Activated T-cell treated with anti-CD3 and anti-CD28 coated beads, Interleukin-2, amount 50 U/mL, for 24 hours (primary cell): ENCODE data around the gene ZBTB20.
A peak's percentile ranks its signal among the peaks of the same experiment; 100 is the strongest.
"Not testable (repeated sequence)": the region's sequence is repeated elsewhere in the genome, so short reads cannot be mapped to it uniquely, and the experiment has no call there.

ENCODE experiments used
- DNase-seq: peaks from one replicate; pipeline ENCODE4 v3.0.0-alpha.2; 2020
- H3K27ac Mint-ChIP-seq: 2 replicates; pipeline ENCODE4 v1.8.0; 2020; ENCODE audit warnings: mild to moderate bottlenecking, mixed read lengths
- H3K27me3 Mint-ChIP-seq: 2 replicates; pipeline ENCODE4 v1.8.0; 2020; ENCODE audit warnings: mixed read lengths
- H3K36me3 Mint-ChIP-seq: 2 replicates; pipeline ENCODE4 v1.8.0; 2020; ENCODE audit warnings: low read depth, mixed read lengths
- H3K4me1 Mint-ChIP-seq: 2 replicates; pipeline ENCODE4 v1.8.0; 2020; ENCODE audit warnings: low read depth, mixed read lengths
- H3K4me3 Mint-ChIP-seq: 2 replicates; pipeline ENCODE4 v1.8.0; 2020; ENCODE audit warnings: mild to moderate bottlenecking, moderate library complexity, mixed read lengths
- H3K9me3 Mint-ChIP-seq: 2 replicates; pipeline ENCODE4 v1.8.0; 2020; ENCODE audit warnings: mixed read lengths

The ZBTB20 gene

DNA sequence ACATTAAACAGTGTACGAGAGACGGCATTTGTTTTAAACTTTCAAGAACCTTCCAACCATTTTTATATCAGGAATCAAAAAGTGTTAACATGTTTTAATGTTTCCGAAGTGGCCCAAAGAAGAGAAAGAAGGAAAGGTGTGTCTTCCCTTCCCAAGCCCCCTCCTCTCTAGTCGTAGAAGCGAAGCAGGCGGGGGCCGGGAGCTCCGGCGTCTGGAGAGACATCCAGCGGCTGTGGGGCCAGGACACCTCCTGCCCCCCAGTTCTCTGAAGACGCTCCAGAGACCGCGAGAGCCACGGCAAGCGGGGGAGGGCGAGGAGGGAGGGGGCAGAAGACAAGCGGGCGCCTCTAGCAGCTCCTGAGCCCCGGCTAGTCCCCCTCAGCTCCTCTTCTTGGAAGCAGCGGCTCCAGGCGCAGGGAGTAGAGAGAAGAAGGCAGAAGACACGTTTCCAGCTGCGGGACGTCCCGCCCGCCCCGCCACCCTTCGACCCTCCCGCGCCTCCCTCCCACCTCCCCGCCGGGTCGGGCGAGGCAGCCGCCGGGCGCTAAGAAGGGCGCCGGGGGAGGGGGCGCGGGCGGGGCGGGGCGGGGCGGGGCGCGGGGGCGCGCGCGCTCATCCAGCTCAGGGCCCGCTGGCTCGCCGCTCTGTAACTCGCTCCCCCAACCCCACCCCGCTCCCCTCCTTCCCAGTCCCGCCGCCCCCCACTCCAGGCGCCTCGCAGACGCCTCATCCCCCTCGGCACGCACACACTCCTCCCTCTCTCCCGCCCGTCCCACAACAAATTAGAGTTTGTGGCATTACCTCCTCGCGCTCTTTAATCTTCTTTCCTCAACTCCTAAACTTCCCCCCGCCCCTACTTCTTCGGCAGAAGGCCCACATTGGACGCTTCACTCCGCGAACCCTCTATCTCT, at the start of gene ZBTB20:
Gene ZBTB20 (minus strand): TSS at position 871 of the 911 bp plus-strand sequence.
- peaks cover 17% of the 10 kb centered on the region for H3K36me3 Mint-ChIP-seq
- H3K27me3 Mint-ChIP-seq = no peaks in the 10 kb centered on the region
- peaks cover 33% of the 10 kb centered on the region for H3K4me1 Mint-ChIP-seq
- peak within 1 kb of the TSS; percentile 98 for H3K27ac Mint-ChIP-seq
- peaks cover 4% of the 10 kb centered on the region for H3K9me3 Mint-ChIP-seq
- DNase-seq = peak; percentile 84
- peak within 1 kb of the TSS; percentile 94 for H3K4me3 Mint-ChIP-seq

- no peaks in the 10 kb centered on the region for H3K4me1 Mint-ChIP-seq
- H3K27me3 Mint-ChIP-seq = peaks cover 3% of the 10 kb centered on the region
- no peak for DNase-seq
- H3K27ac Mint-ChIP-seq = no peak overlapping the region
- H3K4me3 Mint-ChIP-seq = no peak overlapping the region
- H3K36me3 Mint-ChIP-seq = peaks cover 5% of the 10 kb centered on the region
- peaks cover 11% of the 10 kb centered on the region for H3K9me3 Mint-ChIP-seq
Measured at GRCh38 chr3:115194476-115194875, 47.4 kb upstream of the ZBTB20 start.

DNA sequence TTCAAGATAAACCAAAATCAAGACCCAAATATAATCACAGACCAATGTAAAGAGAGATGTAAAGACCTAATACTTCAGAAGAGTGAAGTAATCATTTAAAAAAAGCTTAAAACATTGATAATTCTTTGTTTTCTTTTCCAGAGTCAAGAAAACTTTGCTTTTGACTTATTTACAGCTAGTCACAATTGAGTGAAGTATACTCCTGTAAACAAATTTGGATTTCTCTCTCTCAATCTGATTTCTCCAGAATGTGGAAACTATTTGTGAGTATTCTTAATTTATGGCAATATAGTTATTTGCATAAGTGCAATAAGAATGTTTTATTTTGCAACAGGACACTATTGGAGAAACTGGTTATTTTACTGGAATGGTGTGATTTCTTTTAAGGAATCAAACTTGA, 43.7 kb upstream of the ZBTB20 start:
- no peaks in the 10 kb centered on the region for H3K27me3 Mint-ChIP-seq
- H3K4me3 Mint-ChIP-seq = no peak overlapping the region
- peaks cover 9% of the 10 kb centered on the region for H3K9me3 Mint-ChIP-seq
- H3K36me3 Mint-ChIP-seq = peaks cover 4% of the 10 kb centered on the region
- DNase-seq = no peak
- no peak overlapping the region for H3K27ac Mint-ChIP-seq
- no peaks in the 10 kb centered on the region for H3K4me1 Mint-ChIP-seq

DNA sequence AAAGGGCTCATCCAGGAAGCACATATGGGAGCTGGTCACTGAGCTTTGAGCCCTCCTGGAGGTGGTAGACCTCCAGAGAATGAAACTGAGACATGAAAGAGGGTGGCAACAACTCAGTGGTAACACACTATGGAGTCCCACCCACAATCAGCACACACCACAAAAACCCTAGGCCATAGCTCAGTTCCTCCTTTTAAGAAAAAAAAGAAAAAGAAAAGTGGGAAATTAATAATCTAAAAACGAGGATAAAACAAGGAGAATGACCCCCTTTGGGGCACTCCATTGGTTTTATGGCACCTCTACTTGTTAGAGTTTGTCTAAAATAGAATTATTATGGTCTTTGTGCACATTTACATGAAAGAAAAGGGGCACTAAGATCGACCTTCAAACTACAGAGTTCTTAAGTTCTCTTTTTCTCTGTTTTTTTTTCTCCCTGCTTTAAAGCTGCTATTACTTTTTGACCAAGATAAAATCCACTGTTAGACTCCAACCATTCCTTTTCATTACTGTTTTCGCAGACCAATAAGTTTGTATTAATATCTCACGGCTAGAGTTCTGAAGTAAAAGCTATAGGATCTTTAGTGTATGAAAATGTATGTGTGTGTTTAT, 40.2 kb upstream of the ZBTB20 start:
- peaks cover 2% of the 10 kb centered on the region for H3K27me3 Mint-ChIP-seq
- H3K27ac Mint-ChIP-seq = no peak overlapping the region
- no peaks in the 10 kb centered on the region for H3K4me1 Mint-ChIP-seq
- no peak overlapping the region for H3K4me3 Mint-ChIP-seq
- peaks cover 9% of the 10 kb centered on the region for H3K9me3 Mint-ChIP-seq
- H3K36me3 Mint-ChIP-seq = peaks cover 4% of the 10 kb centered on the region
- no peak for DNase-seq

DNA sequence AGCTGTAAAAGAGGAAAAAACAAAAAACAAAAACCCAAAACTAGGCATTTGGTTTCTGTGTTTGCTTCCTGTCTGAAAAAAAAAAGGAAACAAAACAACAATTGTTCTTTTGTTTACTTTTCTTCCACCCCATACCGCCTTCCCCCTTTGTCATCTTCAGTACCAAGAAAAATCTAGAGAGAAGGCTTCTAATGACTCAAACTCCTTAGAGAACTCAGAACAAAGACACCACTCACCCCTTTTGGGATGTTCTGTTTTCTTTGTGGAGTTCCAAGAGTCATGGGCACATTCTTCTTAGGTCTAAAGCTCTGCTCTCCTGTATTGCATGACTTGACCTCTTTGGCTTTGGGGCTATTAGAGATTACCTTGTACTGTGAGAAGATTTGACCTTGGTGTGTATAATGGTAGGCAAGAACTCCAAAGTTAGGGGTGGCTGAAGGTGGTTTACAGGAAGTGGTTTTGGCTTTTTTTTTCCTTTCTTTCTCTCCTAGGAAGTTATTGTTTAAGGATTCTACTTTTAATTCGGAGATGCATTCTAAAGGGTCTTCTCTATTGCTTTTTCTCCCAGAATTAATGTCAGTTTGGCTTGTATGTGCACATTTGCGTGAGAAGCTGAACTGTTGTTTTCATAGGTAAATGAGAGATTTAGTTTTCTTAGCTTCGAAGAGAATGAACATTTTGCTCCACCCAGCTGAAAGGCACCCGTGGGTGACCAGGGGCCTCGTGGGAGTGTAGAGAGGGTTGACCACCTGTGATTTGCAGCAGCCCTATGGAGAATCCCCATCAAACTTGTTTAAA, 39.5 kb upstream of the ZBTB20 start:
- no peak overlapping the region for H3K4me3 Mint-ChIP-seq
- H3K36me3 Mint-ChIP-seq = peaks cover 2% of the 10 kb centered on the region
- peaks cover 2% of the 10 kb centered on the region for H3K27me3 Mint-ChIP-seq
- no peaks in the 10 kb centered on the region for H3K4me1 Mint-ChIP-seq
- peaks cover 7% of the 10 kb centered on the region for H3K9me3 Mint-ChIP-seq
- DNase-seq = no peak
- no peak overlapping the region for H3K27ac Mint-ChIP-seq

- not testable (repeated sequence) for H3K9me3 Mint-ChIP-seq, DNase-seq, H3K4me1 Mint-ChIP-seq, H3K27me3 Mint-ChIP-seq, H3K27ac Mint-ChIP-seq, H3K36me3 Mint-ChIP-seq, H3K4me3 Mint-ChIP-seq
Measured at GRCh38 chr3:115184859-115185572, 37.9 kb upstream of the ZBTB20 start.

DNA sequence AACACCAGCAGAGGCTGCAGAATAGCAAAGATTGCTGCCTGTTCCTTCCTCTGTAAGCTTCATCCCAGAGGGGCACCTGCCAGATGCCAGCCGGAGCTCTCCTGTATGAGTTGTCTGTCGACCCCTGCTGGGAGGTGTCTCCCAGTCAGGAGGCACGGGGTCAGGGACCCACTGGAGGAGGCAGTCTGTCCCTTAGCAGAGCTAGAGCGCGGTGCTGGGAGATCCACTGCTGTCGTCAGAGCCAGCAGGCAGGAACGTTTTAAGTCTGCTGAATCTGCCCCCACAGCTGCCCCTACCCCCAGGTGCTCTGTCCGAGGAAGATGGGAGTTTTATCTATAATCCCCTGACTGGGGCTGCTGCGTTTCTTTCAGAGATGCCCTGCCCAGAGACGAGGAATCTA, 31.8 kb upstream of the ZBTB20 start:
- not testable (repeated sequence) for H3K9me3 Mint-ChIP-seq, H3K27ac Mint-ChIP-seq, H3K27me3 Mint-ChIP-seq, H3K4me1 Mint-ChIP-seq, H3K36me3 Mint-ChIP-seq, H3K4me3 Mint-ChIP-seq, DNase-seq

- Mint-ChIP-seq H3K4me3 (no peak overlapping the region), H3K9me3 (no peaks in the 10 kb centered on the region), H3K27me3 (no peaks in the 10 kb centered on the region), H3K4me1 (peaks cover 12% of the 10 kb centered on the region), H3K27ac (no peak overlapping the region), H3K36me3 (no peaks in the 10 kb centered on the region)
- DNase-seq = no peak
Measured at GRCh38 chr3:115169808-115170207, 22.7 kb upstream of the ZBTB20 start.

DNA sequence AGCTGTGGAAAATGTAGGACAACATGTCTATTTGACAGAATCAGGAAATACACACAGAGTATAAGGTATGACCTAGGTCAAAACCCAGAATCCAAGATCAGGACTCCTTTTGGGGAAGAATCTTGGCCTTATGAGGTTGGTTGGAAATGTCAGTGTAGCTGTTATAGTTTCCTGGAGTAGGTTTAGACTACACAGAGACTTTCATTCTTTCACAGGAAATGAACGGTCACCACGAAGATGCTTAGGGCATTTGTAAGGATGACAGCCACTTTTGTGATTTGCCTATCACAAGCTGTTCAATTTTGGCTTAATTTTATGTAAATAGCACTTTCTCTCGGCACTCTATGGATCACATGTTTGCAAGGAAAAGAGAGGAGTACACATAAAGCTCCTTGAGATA, 18.6 kb upstream of the ZBTB20 start:
- Mint-ChIP-seq H3K4me1 (peaks cover 32% of the 10 kb centered on the region), H3K36me3 (peaks cover 2% of the 10 kb centered on the region), H3K4me3 (no peak overlapping the region), H3K9me3 (peaks cover 3% of the 10 kb centered on the region), H3K27me3 (no peaks in the 10 kb centered on the region), H3K27ac (peak overlapping the region; percentile 73)
- no peak for DNase-seq

GRCh38 chr3:115165266-115165665, 18.2 kb upstream of the ZBTB20 start:
- peak overlapping the region; percentile 73 for H3K27ac Mint-ChIP-seq
- peaks cover 34% of the 10 kb centered on the region for H3K4me1 Mint-ChIP-seq
- no peaks in the 10 kb centered on the region for H3K27me3 Mint-ChIP-seq
- peaks cover 2% of the 10 kb centered on the region for H3K36me3 Mint-ChIP-seq
- DNase-seq = no peak
- H3K4me3 Mint-ChIP-seq = no peak overlapping the region
- peaks cover 3% of the 10 kb centered on the region for H3K9me3 Mint-ChIP-seq

DNA sequence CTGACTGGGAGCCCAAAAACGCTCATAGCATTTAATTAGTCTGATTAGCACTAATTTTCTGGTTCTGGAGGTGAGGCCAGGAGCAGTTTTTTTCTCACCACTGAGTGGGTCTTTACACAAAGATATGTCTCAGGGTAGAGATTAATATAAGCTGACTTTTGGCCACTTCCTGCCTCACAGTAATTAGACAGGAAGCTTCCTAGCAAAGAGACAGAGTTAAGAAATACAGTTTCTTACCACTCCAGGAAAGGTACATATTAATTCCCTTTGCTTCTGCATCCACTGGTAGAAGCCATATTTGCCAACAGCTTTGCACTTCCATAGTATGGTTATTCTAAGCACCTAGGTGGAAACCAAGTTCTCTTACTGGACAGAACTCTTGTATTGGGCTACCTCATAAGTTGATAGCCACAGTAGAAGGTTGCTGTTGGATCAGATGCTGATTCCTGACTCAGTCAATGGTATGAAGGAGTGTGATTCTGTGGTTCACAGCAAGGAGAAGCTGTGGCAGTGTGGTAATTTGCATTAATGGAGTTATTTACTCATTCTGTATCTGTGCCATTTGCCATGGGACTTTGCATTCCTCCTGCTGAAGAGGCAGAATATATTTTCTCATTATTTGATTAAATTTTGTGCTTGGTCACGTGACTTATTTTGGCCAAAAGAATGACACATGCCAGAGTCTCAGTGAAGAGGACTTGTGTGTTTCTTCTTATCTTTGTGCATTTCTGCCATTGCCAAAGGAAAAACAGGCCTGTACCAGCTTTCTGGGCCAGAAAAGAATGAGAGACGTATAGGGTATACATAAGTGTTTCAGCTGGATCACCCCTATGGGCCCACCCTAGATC, 17.5 kb upstream of the ZBTB20 start:
- Mint-ChIP-seq H3K27ac (peak overlapping the region; percentile 73), H3K27me3 (no peaks in the 10 kb centered on the region), H3K9me3 (peaks cover 3% of the 10 kb centered on the region), H3K36me3 (peaks cover 2% of the 10 kb centered on the region), H3K4me1 (peaks cover 34% of the 10 kb centered on the region), H3K4me3 (no peak overlapping the region)
- no peak for DNase-seq

DNA sequence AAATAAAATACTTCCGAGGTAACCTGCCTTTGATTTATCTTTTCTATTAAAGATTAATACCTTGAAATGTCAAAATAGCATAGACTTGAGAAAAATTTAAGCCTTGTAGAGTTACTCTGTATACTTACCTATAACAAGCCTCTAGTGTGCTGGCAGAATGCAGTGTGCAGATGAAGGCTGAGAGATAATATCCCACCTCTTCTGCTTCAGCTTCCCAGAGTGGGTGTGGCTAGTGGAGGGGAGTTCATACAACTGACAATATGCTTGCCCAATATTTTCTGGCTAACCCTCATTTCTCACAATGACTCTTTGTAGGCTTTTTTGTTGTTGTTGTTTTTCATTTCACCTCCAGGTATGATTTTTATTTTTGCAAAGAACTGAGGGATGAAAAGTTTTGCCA, 15.7 kb upstream of the ZBTB20 start:
- Mint-ChIP-seq H3K27ac (no peak overlapping the region), H3K4me1 (peaks cover 34% of the 10 kb centered on the region), H3K36me3 (peaks cover 2% of the 10 kb centered on the region), H3K4me3 (no peak overlapping the region), H3K27me3 (no peaks in the 10 kb centered on the region), H3K9me3 (peaks cover 3% of the 10 kb centered on the region)
- DNase-seq = no peak

DNA sequence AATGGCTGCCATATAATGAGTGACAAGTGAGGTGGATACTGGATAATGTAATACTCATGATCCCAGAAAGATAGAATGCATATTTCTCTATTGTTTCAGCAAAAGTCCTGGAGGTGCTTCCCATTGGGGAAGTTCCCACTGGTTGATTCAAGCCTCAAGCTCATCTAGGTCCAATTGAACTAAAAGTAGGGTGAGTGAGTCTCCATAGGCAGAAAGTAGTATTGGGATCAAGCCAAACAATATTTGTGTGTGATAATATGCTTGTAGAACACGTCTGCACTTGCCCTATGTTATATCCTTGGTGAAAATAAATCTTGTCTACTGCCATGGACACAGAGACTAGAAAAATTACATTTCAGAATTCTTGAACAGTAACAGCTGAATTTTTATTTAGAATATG, 14.8 kb upstream of the ZBTB20 start:
- H3K27me3 Mint-ChIP-seq = no peaks in the 10 kb centered on the region
- peaks cover 34% of the 10 kb centered on the region for H3K4me1 Mint-ChIP-seq

More for the DNA sequence above, 14.8 kb upstream of the ZBTB20 start:
- peaks cover 3% of the 10 kb centered on the region for H3K9me3 Mint-ChIP-seq
- H3K27ac Mint-ChIP-seq = no peak overlapping the region
- DNase-seq = no peak
- peaks cover 2% of the 10 kb centered on the region for H3K36me3 Mint-ChIP-seq
- no peak overlapping the region for H3K4me3 Mint-ChIP-seq
